ENCODE measurements around the gene C10orf71.

The C10orf71 gene

GRCh38 chr10:49321021-49321420 lies 22.1 kb downstream of the C10orf71 start:
- no peak for DNase-seq

GRCh38 chr10:49322371-49323170 lies 23.6 kb downstream of the C10orf71 start:
- no peak for DNase-seq

- no peak for DNase-seq
Observed at GRCh38 chr10:49323171-49323895, 24.4 kb downstream of the C10orf71 start.

- DNase-seq: no peak
Observed at GRCh38 chr10:49323896-49324270, 24.9 kb downstream of the C10orf71 start.

GRCh38 chr10:49324711-49325110 lies 25.7 kb downstream of the C10orf71 start:
- no peak for DNase-seq

- DNase-seq: no peak
Observed at GRCh38 chr10:49325131-49325915, 26.4 kb downstream of the C10orf71 start.

GRCh38 chr10:49325916-49326783 lies 27.2 kb downstream of the C10orf71 start:
- DNase-seq: no peak

- DNase-seq: no peak
Observed at GRCh38 chr10:49327036-49327813, 28.3 kb downstream of the C10orf71 start.

GRCh38 chr10:49328401-49329145 lies 29.6 kb downstream of the C10orf71 start:
- no peak for DNase-seq

- no peak for DNase-seq
Observed at GRCh38 chr10:49329146-49329505, 30.2 kb downstream of the C10orf71 start.

- no peak for DNase-seq
Observed at GRCh38 chr10:49330127-49330665, 31.2 kb downstream of the C10orf71 start.

- no peak for DNase-seq
Observed at GRCh38 chr10:49331431-49331830, 32.5 kb downstream of the C10orf71 start.

GRCh38 chr10:49332333-49332732 lies 33.4 kb downstream of the C10orf71 start:
- no peak for DNase-seq

- DNase-seq: no peak
Observed at GRCh38 chr10:49332768-49333167, 33.8 kb downstream of the C10orf71 start.

- no peak for DNase-seq
Observed at GRCh38 chr10:49333192-49333591, 34.2 kb downstream of the C10orf71 start.

- DNase-seq: no peak
Observed at GRCh38 chr10:49334964-49335363, 36.0 kb downstream of the C10orf71 start.

- no peak for DNase-seq
Observed at GRCh38 chr10:49335364-49335972, 36.5 kb downstream of the C10orf71 start.

- DNase-seq: no peak
Observed at GRCh38 chr10:49338604-49339003, 39.6 kb downstream of the C10orf71 start.

- no peak for DNase-seq
Observed at GRCh38 chr10:49344840-49345239, 45.9 kb downstream of the C10orf71 start.

- DNase-seq: no peak
Observed at GRCh38 chr10:49347342-49347741, 48.4 kb downstream of the C10orf71 start.

Data from activated CD4-positive, alpha-beta T cell treated with anti-CD3 and anti-CD28 coated beads, Interleukin-2, amount 50 U/mL, for 4 hours (primary cell).